Right ventricle myocardium superior (tissue), 1 donor: ENCODE results near the gene ITIH2. TPM values are rescaled to one million over a fixed set of nuclear protein-coding genes. Genes with fewer than 3 reads are reported as not detected.

ENCODE experiments used
- ATAC-seq: fragments of 200-7000 bp; cut with Tn5 transposase; one replicate; pipeline ENCODE4 v1.9.1; 2020; ENCODE audit warnings: mild to moderate bottlenecking; ENCODE audit not compliant: poor library complexity
- DNase-seq: peaks from one replicate; pipeline ENCODE4 v3.0.0-alpha.2; 2020
- intact Hi-C: fragments of 100-400 bp; cut with DNase I; formaldehyde crosslinking; loops from one replicate; pipeline ENCODE4 v1.11.2; 2022
- total RNA-seq: library from RNA; stranded (reverse); fragmentation: NEBNext Ultra II Directional; extraction: Animal tissue kit (Norgen Biotek cat#: 25700); gene quantifications from one replicate; pipeline ENCODE4 v1.2.1, GENCODE V29; 2021
- donor health status: DM: no; HTN: yes; CAD: no; lungs with severe emphysema.

ITIH2 gene
- total RNA-seq, 1 donor from 2014 or later: not detected

GRCh38 chr10:7786430-7786829 lies 83.3 kb downstream of the ITIH2 start:
- intact Hi-C loops: no loop called here
- DNase-seq: no peak
- no peak for ATAC-seq

GRCh38 chr10:7787150-7787856 lies 84.2 kb downstream of the ITIH2 start:
- ATAC-seq (peak; percentile 2), DNase-seq (no peak)
- intact Hi-C loops: no loop called here

GRCh38 chr10:7787857-7788638 lies 84.9 kb downstream of the ITIH2 start, which contains the start of the genes ATP5F1C and KIN:
Gene ATP5F1C, plus strand, starts transcription at chr10:7788177. Its CDS starts 31 bp downstream, at chr10:7788208.
Gene KIN, minus strand, starts transcription at chr10:7787993. Its CDS starts 60 bp downstream, at chr10:7787933.
- peak; percentile 99 for DNase-seq
- intact Hi-C loops: no loop called here
- peak; percentile 97 for ATAC-seq

GRCh38 chr10:7788639-7789286 lies 85.6 kb downstream of the ITIH2 start:
- no peak for DNase-seq
- intact Hi-C loops: no loop called here
- no peak for ATAC-seq

GRCh38 chr10:7789390-7789789 lies 86.3 kb downstream of the ITIH2 start:
- ATAC-seq: peak; percentile 55
- intact Hi-C loops: no loop called here
- peak; percentile 49 for DNase-seq

GRCh38 chr10:7792541-7792940 lies 89.4 kb downstream of the ITIH2 start:
- no peak for ATAC-seq

GRCh38 chr10:7794251-7795026 lies 91.3 kb downstream of the ITIH2 start:
- ATAC-seq: no peak
- no peak for DNase-seq
- intact Hi-C loops: no loop called here

More at GRCh38 chr10:7792541-7792940, 89.4 kb downstream of the ITIH2 start:
- DNase-seq: no peak
- intact Hi-C loops: no loop called here

- peak; percentile 80 for ATAC-seq
- DNase-seq: no peak
- intact Hi-C loops: no loop called here
Observed at GRCh38 chr10:7795605-7796004, 92.5 kb downstream of the ITIH2 start.

GRCh38 chr10:7797582-7797981 lies 94.5 kb downstream of the ITIH2 start:
- intact Hi-C loops: no loop called here
- DNase-seq (peak; percentile 57), ATAC-seq (peak; percentile 62)

Other genes with a start within 250 kb of the ITIH2 start
- gene ITIH5, start 36.4 kb upstream of the ITIH2 start, total RNA-seq: 8.5 TPM
- 6.9 TPM for gene KIN, start 84.7 kb downstream of the ITIH2 start, total RNA-seq
- 767 TPM for gene ATP5F1C, start 84.9 kb downstream of the ITIH2 start, total RNA-seq
- 10.4 TPM for gene TAF3, start 115.2 kb downstream of the ITIH2 start, total RNA-seq